Measurements from ENCODE around the gene POLR1D.
"Not testable (repeated sequence)": the region's sequence is repeated elsewhere in the genome, so short reads cannot be mapped to it uniquely, and the experiment has no call there.

Gene POLR1D

DNA sequence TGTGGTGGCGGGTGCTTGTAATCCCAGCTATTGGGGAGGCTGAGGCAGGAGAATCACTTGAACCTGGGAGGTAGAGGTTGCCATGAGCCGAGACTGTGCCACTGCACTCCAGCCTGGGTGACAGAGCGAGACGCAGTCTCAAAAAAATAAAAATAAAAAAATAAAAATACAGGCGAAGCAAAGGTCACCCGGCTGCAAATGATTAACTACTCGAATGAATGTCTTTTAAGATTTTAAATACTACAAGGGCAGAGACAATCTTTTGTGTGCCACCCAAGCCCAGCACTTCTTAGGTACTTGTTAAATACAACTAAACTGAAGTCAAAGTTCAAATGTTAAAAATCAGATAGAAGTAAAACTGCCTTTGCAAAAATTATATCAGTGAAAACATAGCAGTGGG lies 8.1 kb upstream of the POLR1D start:
- in situ Hi-C loops (cut with MboI; ENCODE audit: low sequenced_read_pairs) = no loop called here

DNA sequence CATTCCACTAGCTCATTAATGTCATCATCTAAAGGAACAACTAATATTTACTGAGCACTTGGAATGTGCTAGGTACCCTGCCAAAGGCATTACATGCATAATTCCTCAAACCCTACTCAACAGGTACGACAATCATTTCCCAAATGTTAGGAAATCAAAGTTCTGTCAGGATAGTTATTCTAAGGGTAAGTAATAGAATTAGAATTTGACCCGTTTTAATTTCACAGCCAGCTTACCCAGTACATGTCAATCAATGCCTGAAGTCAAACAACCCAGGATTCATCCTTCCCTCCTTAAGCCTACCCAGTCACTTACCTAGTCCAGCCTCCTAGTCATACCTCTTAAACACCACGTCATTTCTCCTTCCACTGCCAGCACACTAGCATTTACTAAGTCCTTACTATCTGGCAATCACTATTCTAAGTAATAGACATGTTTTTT lies 3.8 kb upstream of the POLR1D start:
- in situ Hi-C loops (cut with MboI; ENCODE audit: low sequenced_read_pairs) = no loop called here

DNA sequence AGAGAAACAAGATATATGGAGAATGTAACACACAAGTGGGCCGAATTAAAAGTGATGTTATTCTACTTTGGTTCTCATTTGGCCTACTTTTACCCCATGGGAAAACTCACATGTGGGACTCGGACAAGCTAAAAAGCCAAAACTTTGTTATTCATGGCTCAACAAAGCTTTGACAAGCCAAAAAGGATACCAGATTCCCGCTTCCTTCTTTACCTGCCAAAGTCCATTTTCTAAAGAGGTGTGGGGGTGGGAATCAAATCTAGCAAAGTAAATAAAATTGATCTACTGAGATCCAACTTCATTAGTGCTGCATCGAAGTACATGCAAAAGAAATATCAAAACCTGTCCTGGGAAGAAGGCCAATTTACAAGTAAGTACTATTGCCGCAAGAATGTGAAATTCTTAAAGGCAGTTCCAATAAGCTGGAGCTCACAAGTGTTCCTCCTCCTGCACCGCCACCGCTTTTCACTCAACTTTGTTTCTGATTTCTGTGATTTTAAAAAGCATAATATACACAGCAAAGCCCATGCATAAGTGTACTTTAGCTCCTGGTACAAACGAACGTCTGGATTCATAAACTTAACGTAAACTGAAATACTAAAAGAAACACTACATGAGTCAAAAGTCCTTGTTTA lies 2.5 kb upstream of the POLR1D start:
- in situ Hi-C loops (cut with MboI; ENCODE audit: low sequenced_read_pairs) = no loop called here

DNA sequence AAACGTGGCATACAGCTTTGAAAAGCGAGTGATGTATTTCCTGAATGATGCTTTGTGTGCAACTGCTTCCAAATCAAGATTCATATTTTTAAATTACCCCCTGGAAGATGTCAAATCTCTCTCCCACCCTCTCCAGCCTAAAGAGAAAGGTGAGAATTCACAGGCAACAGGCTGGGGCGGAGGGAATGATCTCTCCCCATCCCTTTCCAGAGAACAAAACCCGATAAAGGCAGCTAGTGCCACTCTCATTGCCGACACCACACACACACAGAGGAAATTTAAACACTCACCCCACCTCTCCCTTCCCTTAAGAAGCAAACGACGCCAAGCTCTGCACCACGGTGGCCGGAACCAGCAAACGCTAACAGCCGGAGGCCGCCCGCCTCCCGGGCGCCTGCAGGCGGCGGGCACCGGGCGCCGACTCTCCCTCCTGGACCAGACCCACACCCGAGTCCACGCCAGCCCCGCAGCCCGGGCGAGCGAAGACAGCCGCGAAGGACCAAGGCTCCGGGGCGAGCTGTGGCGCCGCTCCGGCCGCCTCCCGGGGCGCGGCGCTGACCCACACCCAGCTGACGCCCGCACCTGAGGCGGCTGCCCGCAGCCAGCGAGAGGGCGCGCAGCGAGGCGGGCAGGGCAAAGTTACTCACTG lies 1.8 kb upstream of the POLR1D start:
- in situ Hi-C loops (cut with MboI; ENCODE audit: low sequenced_read_pairs) = no loop called here

DNA sequence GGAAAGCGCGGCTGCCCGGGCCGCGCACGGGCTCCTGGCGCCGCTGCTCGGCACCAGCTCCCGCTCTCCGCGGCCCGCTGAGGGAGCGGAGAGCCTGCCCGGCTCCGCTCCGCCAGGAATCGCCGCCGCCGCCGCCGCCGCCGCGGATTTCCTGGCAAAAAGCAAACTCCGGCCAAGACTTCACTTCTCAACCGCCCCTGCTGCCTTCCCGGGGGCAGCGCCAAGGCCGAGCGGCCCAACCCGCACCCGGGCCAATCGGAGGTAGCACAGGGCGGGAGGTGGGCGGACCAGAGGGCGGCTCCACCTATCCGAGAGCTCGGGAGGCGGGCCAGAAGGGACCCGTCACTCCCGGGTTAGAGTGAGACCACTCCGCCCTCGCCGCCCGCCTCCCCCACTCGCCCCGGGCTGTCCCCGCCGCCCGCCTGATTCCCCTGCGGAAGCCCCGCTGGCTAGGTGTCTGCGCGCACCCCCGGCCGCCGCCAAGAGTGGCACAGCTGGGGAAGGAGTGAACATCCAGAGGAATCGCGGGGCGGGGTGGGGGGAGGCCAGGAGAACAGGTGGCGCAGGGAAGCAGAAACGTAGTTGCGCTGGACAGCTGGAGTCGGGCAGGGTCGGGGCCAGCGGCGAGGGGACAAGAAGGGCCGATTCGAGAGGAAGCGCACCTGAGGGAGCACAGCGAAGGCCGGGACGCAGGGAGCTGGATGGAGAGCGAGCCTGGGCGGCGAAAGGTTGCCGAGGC lies 1.1 kb upstream of the POLR1D start, which contains the start of gene LNX2:
Gene LNX2 (minus strand): TSS at position 153 of the 739 bp plus-strand sequence. CDS start 38,826 bp downstream, outside the sequence.
- in situ Hi-C loops (cut with MboI; ENCODE audit: low sequenced_read_pairs) = no loop called here

DNA sequence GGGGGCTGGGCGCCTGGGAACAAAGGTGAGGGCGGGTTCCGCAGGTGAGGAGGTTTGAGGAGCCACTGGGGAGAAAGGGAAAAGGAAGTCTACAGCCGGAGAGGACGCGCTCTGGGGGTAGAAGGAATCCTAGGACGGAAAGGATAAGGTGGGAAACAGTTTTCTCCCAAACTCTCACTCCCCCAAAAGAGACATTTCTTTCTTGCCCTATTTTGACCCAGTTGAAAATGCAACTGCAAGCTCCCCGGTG lies 651 bp upstream of the POLR1D start:
- in situ Hi-C loops (cut with MboI; ENCODE audit: low sequenced_read_pairs) = no loop called here

DNA sequence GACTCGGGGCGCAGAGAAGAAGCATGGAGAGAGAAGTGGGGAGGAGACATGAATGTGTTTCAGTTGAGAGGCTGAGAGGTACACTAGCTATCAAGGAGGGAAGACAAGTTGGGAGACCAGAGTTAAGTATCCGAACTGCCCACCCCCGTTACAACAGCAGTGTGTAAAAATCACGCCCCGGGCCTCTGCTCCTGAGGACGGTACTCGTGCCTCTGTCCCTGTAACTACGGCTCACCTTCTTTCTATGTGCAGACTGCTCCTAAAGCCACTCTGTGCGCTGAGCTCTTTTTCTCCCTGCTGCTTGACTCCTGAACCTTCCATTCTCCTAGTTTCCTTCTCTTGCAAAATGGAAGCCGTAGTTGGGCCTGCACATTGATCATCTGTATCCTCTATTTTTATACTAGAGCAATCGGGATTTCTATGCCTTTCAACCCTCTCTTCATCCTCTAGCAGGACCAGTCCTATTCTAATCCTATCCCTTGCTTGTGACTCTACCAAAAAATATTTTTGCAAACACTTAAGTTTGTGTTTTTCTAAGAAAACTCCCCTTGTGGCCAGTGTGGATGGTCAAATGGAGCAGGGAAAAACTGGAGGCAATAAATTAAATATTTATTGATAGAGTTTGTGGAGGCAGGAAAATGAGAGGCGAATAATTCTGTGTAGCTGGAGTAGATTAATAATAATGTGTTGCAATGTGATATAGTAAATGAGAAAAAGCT lies 569 bp downstream of the POLR1D start:
- in situ Hi-C loops (cut with MboI; ENCODE audit: low sequenced_read_pairs) = no loop called here

DNA sequence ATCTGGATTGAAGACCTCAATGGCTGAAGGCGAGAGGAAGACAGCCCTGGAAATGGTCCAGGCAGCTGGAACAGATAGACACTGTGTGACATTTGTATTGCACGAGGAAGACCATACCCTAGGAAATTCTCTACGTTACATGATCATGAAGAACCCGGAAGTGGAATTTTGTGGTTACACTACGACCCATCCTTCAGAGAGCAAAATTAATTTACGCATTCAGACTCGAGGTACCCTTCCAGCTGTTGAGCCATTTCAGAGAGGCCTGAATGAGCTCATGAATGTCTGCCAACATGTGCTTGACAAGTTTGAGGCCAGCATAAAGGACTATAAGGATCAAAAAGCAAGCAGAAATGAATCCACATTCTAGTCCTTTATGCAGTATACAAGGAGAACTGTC lies 1.2 kb downstream of the POLR1D start:
- in situ Hi-C loops (cut with MboI; ENCODE audit: low sequenced_read_pairs) = no loop called here

DNA sequence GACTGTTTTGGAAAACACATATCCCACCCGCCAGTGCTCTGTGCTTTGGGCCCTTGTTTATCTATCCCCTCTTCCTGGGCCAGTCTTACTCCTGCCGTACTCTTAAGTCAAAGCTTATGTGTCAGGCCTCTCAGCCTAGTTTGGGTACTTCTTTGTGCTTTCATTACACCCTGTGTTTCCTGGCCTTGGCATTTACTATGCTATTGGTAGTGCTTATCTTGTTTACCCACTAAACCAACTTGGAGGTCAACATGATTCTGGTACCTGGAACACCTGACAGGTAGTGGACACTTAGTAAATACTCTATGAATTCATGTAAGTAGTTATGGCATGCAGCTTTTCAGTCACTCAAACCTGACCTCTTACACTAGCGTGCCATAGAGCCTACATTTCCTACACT lies 2.4 kb downstream of the POLR1D start:
- in situ Hi-C loops (cut with MboI; ENCODE audit: low sequenced_read_pairs) = no loop called here

DNA sequence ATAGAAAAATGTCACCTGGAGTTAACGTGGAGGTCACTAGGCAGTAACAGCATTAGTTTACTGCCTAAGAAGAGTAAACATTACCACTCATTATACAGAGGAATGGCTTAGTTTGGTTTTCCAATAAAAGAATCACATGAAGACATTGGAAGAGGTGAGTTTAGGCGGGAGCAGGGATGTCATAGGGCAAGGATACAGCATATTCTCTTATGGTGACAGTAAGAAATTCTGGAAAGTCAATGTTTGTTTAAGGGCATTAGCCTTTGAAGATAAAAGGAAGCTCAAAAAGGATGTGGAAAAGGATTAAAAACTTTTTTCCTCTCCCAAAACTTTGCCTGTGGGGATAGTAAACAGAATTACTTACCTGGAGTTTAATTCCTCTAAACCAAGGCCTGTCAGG lies 4.1 kb downstream of the POLR1D start:
- in situ Hi-C loops (cut with MboI; ENCODE audit: low sequenced_read_pairs) = no loop called here

DNA sequence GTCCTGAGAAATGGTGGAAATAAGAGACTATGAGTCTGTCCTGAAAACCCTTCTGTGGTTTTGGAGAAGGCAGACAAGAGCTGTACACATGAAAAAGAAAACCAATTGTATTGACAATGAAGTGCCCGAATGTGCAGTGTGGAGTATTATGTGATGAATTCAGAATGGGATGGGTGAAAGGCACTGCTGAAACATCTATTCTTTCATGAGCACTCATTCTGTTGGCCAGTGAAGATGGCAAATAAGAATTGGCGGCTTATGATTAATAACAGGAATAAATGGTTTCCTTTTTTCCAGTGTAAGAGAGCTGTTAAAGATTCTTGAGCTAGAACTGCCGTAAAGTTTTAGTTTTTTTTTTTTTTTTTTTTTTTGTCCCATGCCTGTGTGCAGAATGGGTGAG lies 5.7 kb downstream of the POLR1D start:
- in situ Hi-C loops (cut with MboI; ENCODE audit: low sequenced_read_pairs) = no loop called here

DNA sequence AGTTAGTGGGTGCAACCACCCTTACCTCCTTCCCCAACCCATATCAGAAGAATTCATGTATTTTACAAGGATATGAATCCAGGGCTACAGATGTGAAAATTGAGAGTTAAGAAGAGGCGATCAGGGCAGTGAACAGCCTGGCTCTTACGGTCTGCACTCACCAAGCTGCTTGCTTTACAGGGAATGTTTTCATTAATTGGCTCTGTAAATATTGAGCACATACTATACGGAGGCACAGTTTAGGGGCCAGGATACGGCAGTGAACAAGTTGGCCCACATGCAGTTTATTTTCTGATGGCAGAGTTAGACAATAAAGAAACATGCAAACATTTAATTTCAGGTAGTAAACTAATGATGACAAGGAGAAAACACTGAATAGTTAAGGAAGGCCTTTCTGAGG lies 6.4 kb downstream of the POLR1D start:
- in situ Hi-C loops (cut with MboI; ENCODE audit: low sequenced_read_pairs) = no loop called here

DNA sequence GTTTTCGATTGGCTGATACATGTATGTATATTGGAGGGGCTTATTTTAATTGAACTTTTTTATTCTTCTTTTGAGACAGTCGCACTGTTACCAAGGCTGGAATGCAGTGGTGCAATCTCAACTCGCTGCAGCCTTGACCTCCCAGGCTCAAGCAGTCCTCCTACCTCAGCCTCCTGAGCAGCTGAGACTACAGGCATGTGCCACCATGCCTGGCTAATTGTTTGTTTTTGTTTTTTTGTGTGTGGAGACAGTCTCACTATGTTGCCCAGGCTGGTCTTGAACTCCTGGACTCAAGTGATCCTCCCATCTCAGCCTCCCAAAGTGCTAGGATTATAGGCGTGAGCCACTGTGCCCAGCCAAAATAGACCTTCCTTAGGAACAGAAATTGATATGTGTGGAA lies 7.1 kb downstream of the POLR1D start:
- in situ Hi-C loops (cut with MboI; ENCODE audit: low sequenced_read_pairs) = not testable (repeated sequence)

DNA sequence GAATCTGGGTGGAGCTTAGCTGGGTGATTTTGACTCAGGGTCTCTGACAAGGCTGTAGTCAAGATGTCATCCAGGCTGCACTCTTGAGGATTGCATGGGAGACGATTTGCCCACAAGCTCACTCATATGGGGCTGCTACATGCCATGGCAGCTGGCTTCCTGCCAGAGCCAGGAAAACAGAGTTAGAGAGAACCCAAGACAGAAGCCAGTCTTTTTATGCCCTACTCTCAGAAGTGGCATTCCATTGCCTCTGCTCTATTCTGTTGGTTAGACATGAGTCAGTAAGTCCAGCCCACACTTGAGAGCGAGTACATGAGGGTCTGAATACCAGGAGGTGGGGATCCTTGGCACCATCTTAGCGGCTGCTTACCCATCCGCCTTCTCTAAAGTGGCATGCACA lies 9.5 kb downstream of the POLR1D start:
- in situ Hi-C loops (cut with MboI; ENCODE audit: low sequenced_read_pairs) = no loop called here

DNA sequence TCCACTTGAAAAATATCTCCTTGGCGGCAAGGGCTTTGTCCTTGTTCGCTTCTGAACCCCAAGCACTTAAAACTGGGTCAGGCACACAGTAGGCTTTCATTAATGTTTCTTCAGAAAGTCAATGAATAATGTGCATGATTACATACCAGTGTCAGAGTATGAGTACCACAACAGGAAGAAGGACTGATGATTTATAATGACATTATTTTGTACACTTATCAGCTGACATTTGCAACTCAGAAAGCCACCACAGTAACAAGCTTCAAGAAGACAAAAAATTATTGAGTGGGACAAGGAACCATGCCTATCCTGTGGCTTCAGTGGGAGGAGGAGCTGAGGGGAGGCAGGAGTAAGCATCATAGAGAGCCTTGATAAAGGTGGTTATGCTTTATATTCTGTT lies 10.0 kb downstream of the POLR1D start:
- in situ Hi-C loops (cut with MboI; ENCODE audit: low sequenced_read_pairs) = no loop called here

DNA sequence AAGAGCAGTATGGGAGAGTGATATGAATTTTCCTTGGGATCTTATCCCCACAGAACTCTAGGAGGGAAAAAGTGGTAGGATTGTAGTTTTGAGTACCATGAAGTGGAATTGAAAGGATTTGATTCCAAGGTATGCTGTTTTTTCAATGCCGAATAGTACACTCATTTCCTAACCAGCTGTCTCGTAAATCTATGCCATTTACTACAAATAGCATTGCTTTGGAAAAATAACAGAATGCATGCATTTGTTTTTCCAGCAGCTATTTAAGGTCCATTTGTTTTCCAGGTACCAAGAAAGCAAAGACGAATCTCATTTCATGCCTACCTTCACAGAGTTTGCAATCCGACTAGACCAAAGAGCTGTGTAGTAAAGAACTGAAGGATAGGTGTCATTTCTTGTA lies 10.5 kb downstream of the POLR1D start:
- in situ Hi-C loops (cut with MboI; ENCODE audit: low sequenced_read_pairs) = no loop called here

DNA sequence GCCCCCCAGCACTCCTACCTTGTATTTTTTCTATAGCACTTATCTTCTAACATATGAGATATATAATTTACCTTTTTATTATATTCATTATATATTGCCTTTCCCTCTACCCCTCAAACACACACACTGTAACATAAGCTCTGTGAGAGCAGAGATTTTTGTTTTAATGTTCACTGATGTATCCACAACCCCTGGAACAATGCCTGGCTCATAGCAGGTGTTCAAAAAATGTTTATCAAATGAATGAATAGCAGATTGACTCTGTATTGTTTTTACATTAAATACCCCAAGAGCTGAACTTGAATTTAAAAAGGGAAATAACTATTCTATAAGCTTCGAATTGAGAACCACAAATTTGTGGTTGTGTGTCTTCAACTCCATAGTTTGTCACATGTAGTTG lies 11.0 kb downstream of the POLR1D start:
- in situ Hi-C loops (cut with MboI; ENCODE audit: low sequenced_read_pairs) = no loop called here

DNA sequence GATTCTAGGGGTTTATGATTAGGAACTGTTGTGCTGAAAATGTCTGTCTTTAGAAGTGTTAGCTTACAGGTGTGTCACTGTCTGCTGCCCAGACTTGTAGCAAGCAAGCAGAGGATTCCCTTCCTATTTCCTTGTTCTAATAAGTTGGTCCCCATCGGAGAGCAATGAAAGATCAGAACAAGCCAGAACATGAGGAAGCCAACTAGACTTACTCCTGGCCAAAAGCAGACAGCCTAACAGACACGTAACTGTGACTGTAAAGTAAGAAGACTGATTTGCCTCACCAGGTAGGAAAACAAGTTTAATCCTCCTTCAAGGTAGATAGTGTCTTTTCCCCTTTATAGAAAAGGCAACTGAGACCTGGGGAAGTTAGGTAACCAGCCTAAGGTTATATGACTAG lies 12.5 kb downstream of the POLR1D start:
- in situ Hi-C loops (cut with MboI; ENCODE audit: low sequenced_read_pairs) = no loop called here

DNA sequence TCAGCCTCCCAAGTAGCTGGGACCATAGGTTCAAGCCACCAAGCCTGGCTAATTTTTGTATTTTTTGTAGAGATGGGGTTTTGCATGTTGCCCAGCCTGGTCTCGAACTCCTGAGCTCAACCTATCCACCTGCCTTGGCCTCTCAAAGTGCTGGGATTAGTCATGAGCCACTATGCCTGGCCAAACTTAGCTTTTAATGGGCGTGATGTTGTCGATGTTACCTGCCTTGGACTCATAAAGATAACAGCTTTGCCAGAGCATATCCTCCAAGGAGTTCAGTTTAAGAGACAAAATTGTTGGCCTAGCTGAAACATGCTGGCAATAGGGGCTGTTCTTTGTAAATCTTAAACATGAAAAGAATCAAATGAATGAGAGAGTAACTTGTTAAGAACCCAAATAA lies 13.1 kb downstream of the POLR1D start:
- in situ Hi-C loops (cut with MboI; ENCODE audit: low sequenced_read_pairs) = no loop called here

DNA sequence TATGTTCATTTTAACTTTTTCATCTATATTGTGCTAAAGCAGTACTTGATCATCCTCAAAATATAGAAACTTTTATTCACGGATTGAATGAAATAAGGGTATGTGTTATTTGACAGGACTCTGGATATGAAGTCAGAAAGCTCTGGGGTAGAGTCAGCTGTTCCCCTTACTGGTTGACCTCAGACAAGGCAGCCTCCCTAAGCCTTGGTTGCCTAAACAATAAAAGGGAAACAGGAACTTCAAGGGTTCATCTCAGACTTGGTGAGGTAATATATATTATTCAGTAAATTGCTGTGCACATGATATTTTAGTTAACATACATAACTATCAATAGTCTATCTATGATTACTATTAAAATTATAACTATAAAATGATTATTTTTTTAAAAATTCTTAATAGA lies 13.6 kb downstream of the POLR1D start:
- in situ Hi-C loops (cut with MboI; ENCODE audit: low sequenced_read_pairs) = no loop called here

DNA sequence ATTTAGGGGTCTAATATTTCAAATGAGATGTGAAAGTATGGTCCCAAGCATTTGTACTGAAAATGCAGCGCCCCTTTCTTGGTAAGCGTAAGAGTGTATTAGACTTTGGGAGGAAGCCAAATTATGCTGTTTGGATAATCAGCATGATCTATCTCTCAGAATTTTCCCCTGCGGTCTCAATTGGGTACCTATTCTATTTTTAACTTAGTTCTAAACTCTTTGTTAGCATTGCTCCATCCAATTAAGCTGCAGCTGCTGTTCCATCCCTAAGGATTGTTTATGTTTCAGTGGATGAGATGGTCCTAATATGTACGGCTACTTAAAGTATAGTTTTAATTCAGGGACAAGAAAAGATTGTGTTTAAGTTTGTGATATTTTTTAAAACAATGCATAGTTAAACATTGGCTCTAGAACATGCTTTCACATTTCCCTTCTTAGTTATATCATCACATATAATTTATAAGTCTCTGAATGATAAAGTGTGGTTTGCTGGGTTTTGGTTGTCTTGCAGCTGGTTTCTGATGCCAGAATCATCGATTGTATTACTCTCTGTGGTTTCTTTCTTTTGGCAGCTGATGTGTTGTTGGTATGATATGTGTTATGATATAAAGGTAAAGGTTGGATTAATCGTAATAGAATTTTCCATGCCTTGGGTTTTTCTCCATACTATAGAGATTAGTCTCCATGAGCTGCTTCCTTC lies 15.0 kb downstream of the POLR1D start:
- in situ Hi-C loops (cut with MboI; ENCODE audit: low sequenced_read_pairs) = no loop called here

Data from HL-60/S4 treated with phorbol 12-myristate 13-acetate at 8.2 ng/mL for 4 days and 3 days (cell line).